Measurements from ENCODE around the gene ATAD1.

ATAD1 gene

GRCh38 chr10:87781545-87781944 is 36.5 kb downstream of the ATAD1 start:
- H3K27me3 ChIP-seq (replicated peaks) = no peaks in the 10 kb centered on the region
- TF ChIP-seq CTCF (IDR thresholded peaks at IDR 0.05; ENCODE audit: low read depth, low read length, missing control alignments) = no peak
- H3K27ac ChIP-seq = no peak overlapping the region
- in situ Hi-C loops (cut with HindIII; ENCODE audit: low pct_ligation_motif_present, low sequenced_read_pairs) = no loop called here
- peaks cover 6% of the 10 kb centered on the region for H3K36me3 ChIP-seq (replicated peaks)
- no peak for DNase-seq
- no peak overlapping the region for H3K4me3 ChIP-seq (ENCODE audit: low read depth, low read length)

DNA sequence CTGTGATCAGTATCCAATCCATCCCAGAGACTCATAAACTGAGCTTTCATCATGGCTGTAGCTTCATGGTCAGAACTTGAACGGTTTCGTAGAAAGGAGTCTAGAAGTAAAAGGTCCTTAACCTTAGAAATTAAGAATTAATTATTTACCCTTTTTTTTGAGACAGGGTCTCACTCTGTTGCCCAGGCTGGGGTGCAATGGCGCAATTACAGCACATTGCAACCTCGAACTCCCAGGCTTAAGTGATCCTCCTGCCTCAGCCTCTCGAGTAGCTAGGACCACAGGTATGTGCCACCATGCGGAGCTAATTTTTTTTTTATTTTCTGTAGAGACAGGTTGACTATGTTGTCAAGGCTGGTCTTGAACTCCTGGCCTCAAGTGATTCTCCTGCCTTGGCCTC is 41.7 kb downstream of the ATAD1 start:
- in situ Hi-C loops (cut with HindIII; ENCODE audit: low pct_ligation_motif_present, low sequenced_read_pairs) = no loop called here
- no peak for TF ChIP-seq CTCF (IDR thresholded peaks at IDR 0.05; ENCODE audit: low read depth, low read length, missing control alignments)
- peak overlapping the region; percentile 49 for H3K27ac ChIP-seq

GRCh38 chr10:87775766-87776165 is 42.3 kb downstream of the ATAD1 start:
- no peak for TF ChIP-seq CTCF (IDR thresholded peaks at IDR 0.05; ENCODE audit: low read depth, low read length, missing control alignments)
- Histone ChIP-seq H3K36me3 (replicated peaks) (peaks cover 2% of the 10 kb centered on the region), H3K4me3 (ENCODE audit: low read depth, low read length) (no peak overlapping the region), H3K27me3 (replicated peaks) (no peaks in the 10 kb centered on the region), H3K27ac (peak overlapping the region; percentile 49)
- in situ Hi-C loops (cut with HindIII; ENCODE audit: low pct_ligation_motif_present, low sequenced_read_pairs) = no loop called here
- DNase-seq = no peak

More for the DNA sequence above, 41.7 kb downstream of the ATAD1 start:
- H3K36me3 ChIP-seq (replicated peaks) = peaks cover 2% of the 10 kb centered on the region
- no peak overlapping the region for H3K4me3 ChIP-seq (ENCODE audit: low read depth, low read length)
- no peaks in the 10 kb centered on the region for H3K27me3 ChIP-seq (replicated peaks)
- no peak for DNase-seq

DNA sequence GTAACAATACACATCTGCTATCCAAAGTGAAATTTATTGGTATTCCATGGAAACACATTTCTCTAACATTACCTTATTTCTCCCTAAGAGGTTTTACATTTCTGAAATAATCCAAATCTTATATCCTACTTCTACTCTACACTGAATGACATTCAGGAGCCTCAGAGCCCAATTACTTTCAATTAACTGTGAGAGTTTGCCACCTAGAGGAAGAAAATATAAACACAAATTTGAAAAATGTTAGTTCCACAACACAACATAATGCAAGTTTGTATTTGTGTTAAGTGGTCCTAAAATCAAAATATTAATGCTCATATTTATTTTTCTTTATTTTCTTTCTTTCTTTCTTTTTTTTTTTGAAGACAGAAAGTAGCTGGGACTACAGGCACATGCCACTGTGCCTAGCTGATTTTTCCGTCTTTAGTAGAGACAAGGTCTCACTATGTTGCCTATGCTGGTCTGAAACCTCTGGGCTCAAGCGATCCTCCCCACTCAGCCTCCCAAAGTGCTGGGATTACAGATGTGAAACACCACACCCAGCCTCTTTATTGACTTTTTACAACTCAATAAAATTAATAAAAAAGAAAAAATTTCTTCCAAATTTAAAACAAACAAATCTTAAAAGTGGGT is 46.0 kb downstream of the ATAD1 start:
- H3K4me3 ChIP-seq (ENCODE audit: low read depth, low read length) = no peak overlapping the region
- no peak for DNase-seq
- no peaks in the 10 kb centered on the region for H3K36me3 ChIP-seq (replicated peaks)
- no peak for TF ChIP-seq CTCF (IDR thresholded peaks at IDR 0.05; ENCODE audit: low read depth, low read length, missing control alignments)
- in situ Hi-C loops (cut with HindIII; ENCODE audit: low pct_ligation_motif_present, low sequenced_read_pairs) = no loop called here
- H3K27ac ChIP-seq = no peak overlapping the region
- H3K27me3 ChIP-seq (replicated peaks) = no peaks in the 10 kb centered on the region

GRCh38 chr10:87767253-87767652 is 50.8 kb downstream of the ATAD1 start:
- Histone ChIP-seq H3K4me3 (ENCODE audit: low read depth, low read length) (no peak overlapping the region), H3K27ac (peak overlapping the region; percentile 87), H3K36me3 (replicated peaks) (peaks cover 4% of the 10 kb centered on the region), H3K27me3 (replicated peaks) (no peaks in the 10 kb centered on the region)
- in situ Hi-C loops (cut with HindIII; ENCODE audit: low pct_ligation_motif_present, low sequenced_read_pairs) = no loop called here
- peak; percentile 31 for TF ChIP-seq CTCF (IDR thresholded peaks at IDR 0.05; ENCODE audit: low read depth, low read length, missing control alignments)
- peak; percentile 97 for DNase-seq

Data from brain microvascular endothelial cell (primary cell).